Sciatic nerve (tissue), 2 donors: ENCODE measurements around the gene AFP. TPM values are rescaled to one million over a fixed set of nuclear protein-coding genes. Genes with fewer than 3 reads are reported as not detected.
A peak's percentile ranks its signal among the peaks of the same experiment; 100 is the strongest.

Experiments
- ATAC-seq: fragments of 200-7000 bp; cut with Tn5 transposase; one replicate; pipeline ENCODE4 v1.9.1; 2020; ENCODE audit warnings: mild to moderate bottlenecking, moderate library complexity
- DNase-seq: peaks from one replicate; pipeline ENCODE4 v3.0.0-alpha.2; 2020; ENCODE audit warnings: low spot score
- intact Hi-C: fragments of 100-400 bp; cut with DNase I; formaldehyde crosslinking; loops from one replicate; pipeline ENCODE4 v1.14.2; 2022
- total RNA-seq: library from RNA; stranded (reverse); fragmentation: NEBNext Ultra II Directional; extraction: Animal tissue kit (Norgen Biotek cat#: 25700); gene quantifications from one replicate; pipeline ENCODE4 v1.2.1, GENCODE V29; 2021
- donor health status: DM: no; HTN: no; CAD: no.
- donor health status: DM: no; HTN: no; CAD: no.

AFP gene
- total RNA-seq, 1 donor from 2014 or later = not detected

- ATAC-seq (no peak), DNase-seq (no peak)
- intact Hi-C loops = no loop called here
Observed at GRCh38 chr4:73451981-73452747, 16.1 kb downstream of the AFP start.

- DNase-seq (no peak), ATAC-seq (no peak)
- intact Hi-C loops = no loop called here
Observed at GRCh38 chr4:73452953-73453700, 17.1 kb downstream of the AFP start.

GRCh38 chr4:73453701-73454005, 17.6 kb downstream of the AFP start:
- ATAC-seq (no peak), DNase-seq (no peak)
- intact Hi-C loops = no loop called here

- no peak for DNase-seq
- intact Hi-C loops = no loop called here
- ATAC-seq = no peak
Observed at GRCh38 chr4:73454920-73455319, 18.9 kb downstream of the AFP start.

- ATAC-seq = no peak
- intact Hi-C loops = no loop called here
- DNase-seq = no peak
Observed at GRCh38 chr4:73456177-73457022, 20.4 kb downstream of the AFP start.

- no peak for DNase-seq
- intact Hi-C loops = no loop called here
- no peak for ATAC-seq
Observed at GRCh38 chr4:73458184-73459047, 22.4 kb downstream of the AFP start.

GRCh38 chr4:73459048-73459421, 23.0 kb downstream of the AFP start:
- intact Hi-C loops = no loop called here
- no peak for DNase-seq
- no peak for ATAC-seq

- intact Hi-C loops = no loop called here
- ATAC-seq (no peak), DNase-seq (no peak)
Observed at GRCh38 chr4:73460913-73461522, 25.0 kb downstream of the AFP start.

- ATAC-seq = no peak
- intact Hi-C loops = no loop called here
- DNase-seq = no peak
Observed at GRCh38 chr4:73468170-73468569, 32.1 kb downstream of the AFP start.

GRCh38 chr4:73470728-73471127, 34.7 kb downstream of the AFP start:
- ATAC-seq (no peak), DNase-seq (no peak)

GRCh38 chr4:73477176-73477575, 41.2 kb downstream of the AFP start:
- intact Hi-C loops = no loop called here
- peak; percentile 20 for ATAC-seq
- DNase-seq = no peak

More at GRCh38 chr4:73470728-73471127, 34.7 kb downstream of the AFP start:
- intact Hi-C loops = no loop called here

GRCh38 chr4:73479323-73479722, 43.3 kb downstream of the AFP start:
- intact Hi-C loops = no loop called here
- DNase-seq (no peak), ATAC-seq (no peak)

GRCh38 chr4:73481358-73481757, 45.3 kb downstream of the AFP start, which contains the start of gene AFM:
AFM (plus strand) TSS chr4:73481745; CDS start chr4:73481776, 31 bp downstream.
- DNase-seq = no peak
- ATAC-seq = no peak
- intact Hi-C loops = no loop called here

GRCh38 chr4:73485085-73485484, 49.1 kb downstream of the AFP start:
- ATAC-seq (no peak), DNase-seq (no peak)
- intact Hi-C loops = no loop called here

GRCh38 chr4:73485596-73485995, 49.6 kb downstream of the AFP start:
- ATAC-seq = no peak
- no peak for DNase-seq
- intact Hi-C loops = no loop called here

GRCh38 chr4:73486497-73486896, 50.5 kb downstream of the AFP start:
- DNase-seq (no peak), ATAC-seq (no peak)
- intact Hi-C loops = no loop called here

- ATAC-seq = no peak
- no peak for DNase-seq
- intact Hi-C loops = no loop called here
Observed at GRCh38 chr4:73487233-73487632, 51.2 kb downstream of the AFP start.

- ATAC-seq = no peak
- DNase-seq = no peak
- intact Hi-C loops = no loop called here
Observed at GRCh38 chr4:73499996-73500765, 64.2 kb downstream of the AFP start.
